ENCODE data around the gene KLHL7. TPM values are rescaled to one million over a fixed set of nuclear protein-coding genes. Genes with fewer than 3 reads are reported as not detected.

Gene KLHL7, protein sequence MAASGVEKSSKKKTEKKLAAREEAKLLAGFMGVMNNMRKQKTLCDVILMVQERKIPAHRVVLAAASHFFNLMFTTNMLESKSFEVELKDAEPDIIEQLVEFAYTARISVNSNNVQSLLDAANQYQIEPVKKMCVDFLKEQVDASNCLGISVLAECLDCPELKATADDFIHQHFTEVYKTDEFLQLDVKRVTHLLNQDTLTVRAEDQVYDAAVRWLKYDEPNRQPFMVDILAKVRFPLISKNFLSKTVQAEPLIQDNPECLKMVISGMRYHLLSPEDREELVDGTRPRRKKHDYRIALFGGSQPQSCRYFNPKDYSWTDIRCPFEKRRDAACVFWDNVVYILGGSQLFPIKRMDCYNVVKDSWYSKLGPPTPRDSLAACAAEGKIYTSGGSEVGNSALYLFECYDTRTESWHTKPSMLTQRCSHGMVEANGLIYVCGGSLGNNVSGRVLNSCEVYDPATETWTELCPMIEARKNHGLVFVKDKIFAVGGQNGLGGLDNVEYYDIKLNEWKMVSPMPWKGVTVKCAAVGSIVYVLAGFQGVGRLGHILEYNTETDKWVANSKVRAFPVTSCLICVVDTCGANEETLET
- total RNA-seq (2022; extraction: Qiagen RNA extraction) = 20.4 to 26.0 TPM (median 25.0 TPM) in 5 replicates

DNA sequence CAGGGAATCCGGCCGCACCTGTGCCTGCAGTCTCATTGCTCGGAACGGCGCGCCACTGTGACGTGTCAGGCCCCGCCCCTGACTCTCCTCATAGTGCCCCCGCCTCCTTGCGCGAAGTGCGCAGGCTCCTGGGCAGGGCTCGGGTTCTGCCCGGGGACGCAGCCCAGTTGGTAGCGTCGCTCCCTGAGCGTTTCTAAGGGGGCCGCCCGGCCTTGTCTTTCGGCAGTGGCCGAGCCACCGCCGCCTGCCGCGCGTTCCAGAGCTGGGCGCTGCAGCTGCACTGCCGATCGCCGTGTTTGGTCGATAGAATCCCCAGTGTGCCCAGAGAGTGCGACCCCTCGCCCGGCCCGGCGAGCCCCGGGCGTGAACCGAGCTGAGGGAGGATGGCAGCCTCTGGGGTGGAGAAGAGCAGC is at the start of gene KLHL7:
Gene KLHL7 (plus strand): TSS at position 142 of the 413 bp plus-strand sequence. CDS start 242 bp downstream, at position 384.

DNA sequence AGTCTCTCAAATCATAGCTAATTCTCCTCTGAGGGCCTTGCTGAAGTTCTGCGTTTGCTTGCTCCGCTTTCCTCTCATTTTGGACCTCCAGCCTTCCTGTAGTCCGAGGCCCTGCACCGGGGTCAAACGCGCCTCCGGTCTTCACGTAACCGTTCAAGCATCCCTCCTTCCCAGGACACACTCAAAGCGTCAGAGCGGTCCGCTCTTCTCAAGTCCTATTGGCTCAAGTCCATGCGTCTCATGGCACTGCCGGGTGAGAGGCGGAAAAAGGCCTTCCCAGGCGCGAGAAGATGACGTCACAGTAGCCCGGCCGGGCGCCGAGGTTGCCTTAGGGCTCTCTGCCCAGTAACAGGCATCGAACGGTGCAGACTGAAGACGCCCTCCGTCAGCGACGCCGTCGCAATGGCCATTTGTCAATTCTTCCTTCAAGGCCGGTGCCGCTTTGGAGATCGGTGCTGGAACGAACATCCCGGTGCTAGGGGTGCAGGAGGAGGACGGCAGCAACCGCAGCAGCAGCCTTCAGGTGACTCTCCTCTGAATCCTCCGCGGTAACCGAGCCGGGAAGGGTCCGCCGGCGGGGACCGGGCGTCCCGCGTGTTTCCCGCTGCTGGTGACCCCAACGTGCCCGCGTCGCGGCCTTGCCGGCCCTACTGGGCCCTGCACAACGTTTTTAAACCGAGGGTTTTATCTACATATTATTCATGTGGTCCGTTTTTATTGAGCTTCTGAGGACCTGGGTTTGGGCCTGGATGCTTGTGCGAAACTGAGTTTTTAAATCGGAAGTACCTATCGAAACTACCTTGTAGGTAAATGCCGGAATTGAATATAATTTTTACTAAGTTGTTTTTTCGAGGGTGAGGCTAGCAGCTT is 76.3 kb downstream of the KLHL7 start, which contains the start of gene NUP42:
Gene NUP42 (plus strand): TSS at position 365 of the 870 bp plus-strand sequence. CDS start 38 bp downstream, at position 403.

Other genes with a start within 250 kb of the KLHL7 start
- gene HYCC1, start 91.7 kb upstream of the KLHL7 start, total RNA-seq (2022; extraction: Qiagen RNA extraction) = 15.3 to 23.9 TPM (median 19.5 TPM) in 5 replicates
- gene NUP42, start 76.3 kb downstream of the KLHL7 start, total RNA-seq (2022; extraction: Qiagen RNA extraction) = 24.0 to 29.9 TPM (median 26.9 TPM) in 5 replicates
- 1.7 to 2.7 TPM (median 2.5 TPM) in 5 replicates for gene GPNMB, start 141.0 kb downstream of the KLHL7 start, total RNA-seq (2022; extraction: Qiagen RNA extraction)
- 70.9 to 88.0 TPM (median 86.3 TPM) in 5 replicates for gene MALSU1, start 193.6 kb downstream of the KLHL7 start, total RNA-seq (2022; extraction: Qiagen RNA extraction)